GM18505 (cell line): ENCODE measurements around the gene MYO9A.

Experiments
- ATAC-seq: cut with Tn5 transposase; IDR thresholded peaks from one replicate; pipeline ENCODE4 v1.9.1; 2021; ENCODE audit not compliant: unreplicated experiment
- POLR2A ChIP-seq: IDR thresholded peaks from 4 replicates; pipeline ENCODE4 v1.6.1; 2011; ENCODE audit warnings: borderline replicate concordance; ENCODE audit not compliant: insufficient read depth, insufficient read length; ENCODE audit errors: extremely low read depth

The MYO9A gene

GRCh38 chr15:71841563-71841962 is 276.4 kb downstream of the MYO9A start:
- no peak for TF ChIP-seq POLR2A
- no peak for ATAC-seq

GRCh38 chr15:71830981-71831380 is 287.0 kb downstream of the MYO9A start:
- TF ChIP-seq POLR2A, result no peak
- no peak for ATAC-seq

DNA sequence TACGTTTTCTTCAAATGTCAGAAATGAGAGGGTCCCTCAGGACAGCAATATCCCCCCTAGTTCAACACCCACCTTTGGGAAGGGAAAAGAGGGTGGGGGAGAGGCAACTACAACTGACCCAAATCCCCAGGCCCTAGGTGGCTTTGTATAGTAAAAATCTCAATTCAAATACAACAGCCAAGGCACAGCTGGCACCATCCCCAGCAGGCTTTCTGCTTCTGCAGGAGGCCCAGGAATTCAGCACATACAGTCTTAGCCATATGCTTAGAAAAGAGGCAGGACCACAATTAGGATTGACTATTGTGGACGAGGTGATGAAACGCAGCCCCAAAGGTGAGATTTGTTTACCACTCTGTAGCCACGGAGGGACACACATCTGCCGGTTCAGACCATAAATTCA is 291.8 kb downstream of the MYO9A start:
- TF ChIP-seq POLR2A, result no peak
- no peak for ATAC-seq

- no peak for TF ChIP-seq POLR2A
- no peak for ATAC-seq
Observed at GRCh38 chr15:71825021-71825730, 292.8 kb downstream of the MYO9A start.

- ATAC-seq, result no peak
- TF ChIP-seq POLR2A, result no peak
Observed at GRCh38 chr15:71823801-71824200, 294.1 kb downstream of the MYO9A start.

DNA sequence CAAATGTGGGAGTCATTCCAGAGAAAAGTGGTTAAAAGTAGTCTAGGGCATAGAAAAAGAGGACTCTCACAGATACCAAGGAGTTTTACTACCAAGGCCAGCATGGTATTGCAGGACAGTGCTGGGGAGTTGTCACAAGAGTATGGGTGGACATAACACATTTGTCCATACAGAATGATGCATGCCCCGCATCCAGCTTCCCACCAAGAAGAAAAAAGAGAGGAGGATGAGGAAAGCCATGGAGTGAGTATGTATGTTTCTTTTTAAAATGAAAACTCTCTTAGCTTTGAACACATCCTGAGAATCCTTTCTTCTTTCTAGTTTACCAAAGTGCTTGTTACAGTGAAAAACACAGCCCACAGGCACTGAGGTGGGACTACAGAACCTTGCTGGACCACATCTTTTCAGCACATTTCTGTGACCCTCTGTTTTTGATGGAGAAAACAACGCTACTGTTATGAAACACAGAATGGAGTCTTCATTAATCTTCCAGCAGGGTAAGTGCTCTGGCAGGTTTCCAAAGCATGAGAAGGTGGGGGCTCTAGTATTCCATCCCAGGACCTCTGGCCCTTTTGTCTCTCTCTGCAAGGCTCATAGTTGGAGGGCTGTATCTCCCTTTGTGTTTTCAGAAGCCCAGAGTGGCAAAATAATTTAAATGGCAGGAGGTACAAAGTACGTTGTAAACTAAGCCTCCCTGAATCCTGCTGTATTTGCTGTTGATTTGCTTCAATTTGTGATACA is 294.9 kb downstream of the MYO9A start:
- TF ChIP-seq POLR2A, result no peak

GRCh38 chr15:71821547-71822129 is 296.3 kb downstream of the MYO9A start:
- TF ChIP-seq POLR2A, result no peak
- no peak for ATAC-seq

More for the DNA sequence above, 294.9 kb downstream of the MYO9A start:
- ATAC-seq, result no peak

DNA sequence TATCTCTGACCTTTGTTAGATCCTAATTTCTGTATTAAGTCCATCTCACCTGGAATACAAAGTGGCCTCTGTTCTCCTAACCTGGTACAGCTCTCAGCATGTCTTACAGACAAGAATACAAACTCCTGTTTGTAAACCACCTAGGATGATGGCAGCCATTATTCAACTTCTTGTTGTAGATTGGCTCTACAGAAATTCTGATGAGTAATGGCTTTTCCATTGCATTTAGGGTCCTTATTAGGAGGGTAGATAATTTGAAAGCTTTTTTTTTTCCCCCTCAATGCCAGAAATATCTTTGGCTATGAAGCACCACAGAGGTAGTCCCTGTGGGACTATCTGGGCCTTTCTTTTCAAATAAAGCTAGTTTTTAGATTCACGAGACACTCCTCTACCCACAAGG is 297.8 kb downstream of the MYO9A start:
- no peak for TF ChIP-seq POLR2A
- ATAC-seq, result no peak

GRCh38 chr15:71817351-71817750 is 300.6 kb downstream of the MYO9A start:
- ATAC-seq, result no peak
- no peak for TF ChIP-seq POLR2A

DNA sequence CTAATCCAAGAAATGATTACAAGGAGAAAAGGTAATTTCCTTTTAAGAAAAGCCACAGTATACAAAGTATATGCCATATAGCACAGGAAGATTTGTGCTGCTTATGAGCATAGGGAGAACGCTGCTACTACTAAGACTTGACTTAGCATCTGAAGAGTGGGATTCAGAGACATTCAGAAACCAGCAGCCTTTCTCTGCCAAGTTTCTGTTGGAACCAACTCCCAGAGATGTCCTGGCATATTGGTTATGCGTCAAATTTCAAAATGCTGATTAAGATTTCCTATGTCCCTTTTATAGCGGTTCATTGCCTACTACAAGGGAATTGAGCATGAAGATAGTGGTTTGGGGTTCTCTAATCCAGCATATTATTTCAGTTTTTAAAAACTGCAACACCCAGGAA is 302.6 kb downstream of the MYO9A start:
- no peak for TF ChIP-seq POLR2A
- no peak for ATAC-seq

- no peak for TF ChIP-seq POLR2A
- ATAC-seq, result no peak
Observed at GRCh38 chr15:71813723-71814470, 304.1 kb downstream of the MYO9A start.

GRCh38 chr15:71812966-71813722 is 304.8 kb downstream of the MYO9A start:
- no peak for ATAC-seq
- no peak for TF ChIP-seq POLR2A
